HCT116 (cell line): ENCODE measurements around the gene ACSBG1. TPM values are rescaled to one million over a fixed set of nuclear protein-coding genes. Genes with fewer than 3 reads are reported as not detected.

Experiments
- ATAC-seq: fragments of 200-7000 bp; cut with Tn5 transposase; 2 replicates; pipeline ENCODE4 v1.9.1; 2020; ENCODE audit warnings: mild to moderate bottlenecking, moderate library complexity
- BruUV-seq: library from RNA; stranded (reverse); fragments of 400-500 nt; replicated peaks from 2 replicates; lab custom pipeline; 2021; lab: Mats Ljungman, UMichigan
- CTCF ChIA-PET: fragments of 300-600 bp; sonication (Branson Sonifier 250); formaldehyde crosslinking; loops from one replicate; lab custom pipeline; 2021; ENCODE audit warnings: antibody characterized with exemption; lab: Charles Lee
- POLR2A ChIA-PET: fragments of 300-600, 350-600 bp; sonication (Branson Sonifier 250); formaldehyde crosslinking; loops from one replicate; lab custom pipeline; 2021; ENCODE audit warnings: antibody characterized with exemption; lab: Charles Lee
- RAD21 ChIA-PET, 2 experiments: fragments of 300-600 bp; sonication (Branson Sonifier 250); formaldehyde crosslinking; loops; one replicate each; lab custom pipeline; 2023; ENCODE audit warnings: low total read pairs in 2 of 2; ENCODE audit not compliant: uncharacterized antibody in 2 of 2, unreplicated experiment in 2 of 2, low non-redundant PET in 1 of 2; lab: Charles Lee
- DNase-seq: peaks from one replicate; pipeline ENCODE4 v3.0.0-alpha.2; 2010; ENCODE audit warnings: low read depth, low spot score
- H2AFZ ChIP-seq: fragments of 200-600 bp; shearing (Covaris generic), sonication (generic); 2 replicates; pipeline ENCODE4 v1.6.1; 2017; ENCODE audit warnings: low read depth, mixed run types, mixed read lengths, antibody characterized with exemption, low read length; ENCODE audit not compliant: poor library complexity, severe bottlenecking
- H3K27ac ChIP-seq: 2 replicates; pipeline ENCODE4 v1.5.1; 2012; ENCODE audit warnings: low read depth, low read length
- H3K27me3 ChIP-seq: fragments of 200-600 bp; sonication (generic); 2 replicates; pipeline ENCODE4 v1.6.1; 2016; ENCODE audit warnings: mixed run types, low read length, mixed read lengths; ENCODE audit not compliant: insufficient read depth
- H3K36me3 ChIP-seq, 2 experiments: fragments of 200-500 bp in 1 of 2; fragments of 200-600 bp in 1 of 2; sonication (Bioruptor generic) in 1 of 2; sonication (generic) in 1 of 2; 2 replicates each; pipeline versions ENCODE4 v1.5.1 to v1.6.1; 2014 to 2016; ENCODE audit warnings: low read length in 2 of 2, inconsistent platforms in 1 of 2, mixed read lengths in 1 of 2, mixed run types in 1 of 2; ENCODE audit not compliant: insufficient read depth in 2 of 2, control insufficient read depth in 1 of 2
- H3K4me1 ChIP-seq, 2 experiments: fragments of 200-600 bp in 1 of 2; sonication (generic) in 1 of 2; 2 replicates each; pipeline versions ENCODE4 v1.5.1 to v1.6.1; 2012 to 2017; ENCODE audit warnings: low read length in 2 of 2, inconsistent platforms in 1 of 2, mild to moderate bottlenecking in 1 of 2, mixed read lengths in 1 of 2, mixed run types in 1 of 2, moderate library complexity in 1 of 2; ENCODE audit not compliant: insufficient read depth in 2 of 2, control insufficient read depth in 1 of 2
- H3K4me2 ChIP-seq: fragments of 200-600 bp; sonication (generic); 2 replicates; pipeline ENCODE4 v1.6.1; 2017; ENCODE audit warnings: mixed run types, low read length, mixed read lengths
- H3K4me3 ChIP-seq, 2 experiments: fragments of 200-600 bp in 1 of 2; sonication (generic) in 1 of 2; replicated peaks in 1 of 2; 2 replicates each; pipeline ENCODE4 v1.5.1; 2011 to 2016; ENCODE audit warnings: low read length in 2 of 2, control low read depth in 1 of 2, low read depth in 1 of 2, mild to moderate bottlenecking in 1 of 2, mixed read lengths in 1 of 2, mixed run types in 1 of 2
- H3K79me2 ChIP-seq: fragments of 200-600 bp; sonication (generic); 2 replicates; pipeline ENCODE4 v1.6.1; 2017; ENCODE audit warnings: mild to moderate bottlenecking, mixed run types, low read length, moderate library complexity, mixed read lengths; ENCODE audit not compliant: insufficient read depth
- H3K9ac ChIP-seq: fragments of 200-600 bp; sonication (generic); 2 replicates; pipeline ENCODE4 v1.6.1; 2016; ENCODE audit warnings: low read length, mixed read lengths
- H3K9me2 ChIP-seq: fragments of 200-600 bp; sonication (generic), shearing (Covaris generic); 2 replicates; pipeline ENCODE4 v1.6.1; 2017; ENCODE audit warnings: mixed run types, mild to moderate bottlenecking, moderate library complexity; ENCODE audit not compliant: insufficient read depth
- H3K9me3 ChIP-seq, 2 experiments: fragments of 200-500 bp in 1 of 2; fragments of 200-600 bp in 1 of 2; sonication (Bioruptor generic) in 1 of 2; sonication (generic) in 1 of 2; 2 replicates each; pipeline ENCODE4 v1.6.1; 2014 to 2017; ENCODE audit warnings: low read length in 2 of 2, mixed read lengths in 2 of 2, inconsistent platforms in 1 of 2, low read depth in 1 of 2, mild to moderate bottlenecking in 1 of 2, mixed run types in 1 of 2, moderate library complexity in 1 of 2; ENCODE audit not compliant: control insufficient read depth in 1 of 2, insufficient read depth in 1 of 2
- H4K20me1 ChIP-seq: fragments of 200-600 bp; sonication (generic), shearing (Covaris generic); 2 replicates; pipeline ENCODE4 v1.6.1; 2017; ENCODE audit warnings: mixed run types, mild to moderate bottlenecking, moderate library complexity; ENCODE audit not compliant: insufficient read depth
- CBX3 ChIP-seq: IDR thresholded peaks from 2 replicates; pipeline ENCODE4 v1.6.1; 2012; ENCODE audit warnings: low read depth
- EGR1 ChIP-seq: IDR thresholded peaks from 2 replicates; pipeline ENCODE4 v1.6.1; 2012; ENCODE audit warnings: low read depth
- EZH2phosphoT487 ChIP-seq: fragments of 200-600 bp; IDR thresholded peaks from 2 replicates; pipeline ENCODE4 v1.6.1; 2018; ENCODE audit warnings: antibody characterized with exemption, borderline replicate concordance
- FOSL1 ChIP-seq: IDR thresholded peaks from 2 replicates; pipeline ENCODE4 v1.6.1; 2012; ENCODE audit warnings: low read depth
- POLR2AphosphoS5 ChIP-seq: IDR thresholded peaks from 2 replicates; pipeline ENCODE4 v1.6.1; 2011; ENCODE audit warnings: mild to moderate bottlenecking, low read depth, low read length, moderate library complexity
- RAD21 ChIP-seq: IDR thresholded peaks from 2 replicates; pipeline ENCODE4 v1.6.1; 2012; ENCODE audit warnings: low read depth, mild to moderate bottlenecking
- SIN3A ChIP-seq: IDR thresholded peaks from 2 replicates; pipeline ENCODE4 v1.6.1; 2012; ENCODE audit warnings: low read depth
- SP1 ChIP-seq: IDR thresholded peaks from 2 replicates; pipeline ENCODE4 v1.6.1; 2012; ENCODE audit warnings: low read depth
- SRF ChIP-seq: IDR thresholded peaks from 2 replicates; pipeline ENCODE4 v1.6.1; 2012; ENCODE audit warnings: low read depth
- YY1 ChIP-seq: IDR thresholded peaks from 2 replicates; pipeline ENCODE4 v1.6.1; 2011; ENCODE audit warnings: low read length, low read depth, moderate library complexity, mild to moderate bottlenecking; ENCODE audit not compliant: insufficient replicate concordance; ENCODE audit errors: extremely low read depth
- ZFX ChIP-seq: fragments of 450-650 bp; IDR thresholded peaks from 2 replicates; pipeline ENCODE4 v1.6.1; 2017
- ZNF274 ChIP-seq: fragments of 200-500 bp; sonication (Bioruptor generic); IDR thresholded peaks from 2 replicates; pipeline ENCODE4 v1.6.1; 2014; ENCODE audit warnings: mild to moderate bottlenecking, low read depth, low read length, inconsistent platforms
- intact Hi-C: fragments of 100-400 bp; cut with micrococcal nuclease; formaldehyde crosslinking; loops from 2 replicates; pipeline ENCODE4 v1.10.0; 2022
- total RNA-seq: library from RNA; stranded (reverse); gene quantifications from one replicate; pipeline ENCODE4 v1.2.1, GENCODE V29; 2021; ENCODE audit not compliant: unreplicated experiment
- TF ChIP-seq, protein P1 (sequence below): IDR thresholded peaks from 2 replicates; pipeline ENCODE4 v1.6.1; 2011; ENCODE audit warnings: mild to moderate bottlenecking, low read length, moderate library complexity; ENCODE audit not compliant: insufficient replicate concordance; ENCODE audit errors: extremely low read depth
- TF ChIP-seq, protein P2 (sequence below): IDR thresholded peaks from 2 replicates; pipeline ENCODE4 v1.6.1; 2012
- TF ChIP-seq, protein P3 (sequence below): IDR thresholded peaks from 2 replicates; pipeline ENCODE4 v1.6.1; 2012; ENCODE audit warnings: low read depth

The ACSBG1 gene
- total RNA-seq, 1 experiment from 2014 or later: 0.71 TPM

DNA sequence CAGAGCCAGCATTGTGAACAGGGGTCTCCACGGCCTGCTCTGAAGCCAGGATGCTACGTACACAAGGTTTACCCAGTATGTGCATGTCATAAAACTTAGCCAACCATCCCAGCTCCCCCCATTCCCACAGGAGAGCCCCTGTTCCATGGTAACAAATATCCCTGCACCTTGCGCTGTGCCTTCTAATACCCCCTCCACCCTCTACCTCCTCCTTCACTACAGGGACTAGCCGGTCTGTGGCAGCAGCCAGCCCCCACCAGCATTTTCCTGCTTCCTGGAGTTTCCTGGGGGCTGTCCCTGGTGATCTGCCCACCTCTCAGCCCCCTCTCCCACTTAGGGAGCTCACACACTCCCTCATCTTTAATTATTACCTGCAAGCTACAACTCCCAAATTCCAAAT is 20.4 kb downstream of the ACSBG1 start (continued):
- TF ChIP-seq, protein P1, sequence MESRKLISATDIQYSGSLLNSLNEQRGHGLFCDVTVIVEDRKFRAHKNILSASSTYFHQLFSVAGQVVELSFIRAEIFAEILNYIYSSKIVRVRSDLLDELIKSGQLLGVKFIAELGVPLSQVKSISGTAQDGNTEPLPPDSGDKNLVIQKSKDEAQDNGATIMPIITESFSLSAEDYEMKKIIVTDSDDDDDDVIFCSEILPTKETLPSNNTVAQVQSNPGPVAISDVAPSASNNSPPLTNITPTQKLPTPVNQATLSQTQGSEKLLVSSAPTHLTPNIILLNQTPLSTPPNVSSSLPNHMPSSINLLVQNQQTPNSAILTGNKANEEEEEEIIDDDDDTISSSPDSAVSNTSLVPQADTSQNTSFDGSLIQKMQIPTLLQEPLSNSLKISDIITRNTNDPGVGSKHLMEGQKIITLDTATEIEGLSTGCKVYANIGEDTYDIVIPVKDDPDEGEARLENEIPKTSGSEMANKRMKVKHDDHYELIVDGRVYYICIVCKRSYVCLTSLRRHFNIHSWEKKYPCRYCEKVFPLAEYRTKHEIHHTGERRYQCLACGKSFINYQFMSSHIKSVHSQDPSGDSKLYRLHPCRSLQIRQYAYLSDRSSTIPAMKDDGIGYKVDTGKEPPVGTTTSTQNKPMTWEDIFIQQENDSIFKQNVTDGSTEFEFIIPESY: no peak
- TF ChIP-seq SP1: no peak
- TF ChIP-seq FOSL1: no peak
- no peak for TF ChIP-seq ZFX
- no peak for TF ChIP-seq EZH2phosphoT487
- TF ChIP-seq RAD21: no peak

DNA sequence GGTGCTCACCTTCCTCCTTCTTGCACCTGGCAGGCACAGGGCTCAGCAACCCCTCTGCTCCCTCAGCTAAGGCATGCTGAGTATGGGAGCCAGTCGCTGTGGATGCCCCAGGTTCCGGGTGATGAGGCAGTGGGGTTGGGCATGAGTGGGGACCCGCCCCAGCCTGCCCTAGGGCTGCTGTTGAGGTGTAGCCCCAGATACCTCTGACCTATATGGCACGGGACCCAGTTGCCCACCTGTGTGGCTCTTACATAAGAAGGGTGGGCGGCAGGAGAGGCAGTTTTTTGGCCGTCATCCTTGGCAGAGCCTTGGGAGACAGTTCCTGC is 21.0 kb downstream of the ACSBG1 start:
- CTCF ChIA-PET: no interaction called here
- peaks cover 45 to 80% of the 10 kb centered on the region in 2 experiments for H3K4me1 ChIP-seq
- no peaks in the 10 kb centered on the region for H3K79me2 ChIP-seq
- H2AFZ ChIP-seq: no peak overlapping the region
- no peaks in the 10 kb centered on the region for H3K9me2 ChIP-seq
- intact Hi-C loops: no loop called here
- no peak overlapping the region for H3K4me3 ChIP-seq
- H3K4me2 ChIP-seq: peak overlapping the region; percentile 75; the same call in 1 of the 2 replicates
- no peaks in the 10 kb centered on the region for H3K27me3 ChIP-seq
- no TSS peak for BruUV-seq
- no peaks in the 10 kb centered on the region for H3K9me3 ChIP-seq
- H3K36me3 ChIP-seq: no peaks in the 10 kb centered on the region
- TF ChIP-seq EGR1 (no peak), SRF (no peak), POLR2AphosphoS5 (no peak), SIN3A (no peak), ZNF274 (no peak), ZFX (no peak), CBX3 (no peak), SP1 (no peak), EZH2phosphoT487 (no peak), YY1 (no peak), FOSL1 (no peak)
- TF ChIP-seq, protein P2, sequence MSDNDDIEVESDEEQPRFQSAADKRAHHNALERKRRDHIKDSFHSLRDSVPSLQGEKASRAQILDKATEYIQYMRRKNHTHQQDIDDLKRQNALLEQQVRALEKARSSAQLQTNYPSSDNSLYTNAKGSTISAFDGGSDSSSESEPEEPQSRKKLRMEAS: no peak
- TF ChIP-seq, protein P3, sequence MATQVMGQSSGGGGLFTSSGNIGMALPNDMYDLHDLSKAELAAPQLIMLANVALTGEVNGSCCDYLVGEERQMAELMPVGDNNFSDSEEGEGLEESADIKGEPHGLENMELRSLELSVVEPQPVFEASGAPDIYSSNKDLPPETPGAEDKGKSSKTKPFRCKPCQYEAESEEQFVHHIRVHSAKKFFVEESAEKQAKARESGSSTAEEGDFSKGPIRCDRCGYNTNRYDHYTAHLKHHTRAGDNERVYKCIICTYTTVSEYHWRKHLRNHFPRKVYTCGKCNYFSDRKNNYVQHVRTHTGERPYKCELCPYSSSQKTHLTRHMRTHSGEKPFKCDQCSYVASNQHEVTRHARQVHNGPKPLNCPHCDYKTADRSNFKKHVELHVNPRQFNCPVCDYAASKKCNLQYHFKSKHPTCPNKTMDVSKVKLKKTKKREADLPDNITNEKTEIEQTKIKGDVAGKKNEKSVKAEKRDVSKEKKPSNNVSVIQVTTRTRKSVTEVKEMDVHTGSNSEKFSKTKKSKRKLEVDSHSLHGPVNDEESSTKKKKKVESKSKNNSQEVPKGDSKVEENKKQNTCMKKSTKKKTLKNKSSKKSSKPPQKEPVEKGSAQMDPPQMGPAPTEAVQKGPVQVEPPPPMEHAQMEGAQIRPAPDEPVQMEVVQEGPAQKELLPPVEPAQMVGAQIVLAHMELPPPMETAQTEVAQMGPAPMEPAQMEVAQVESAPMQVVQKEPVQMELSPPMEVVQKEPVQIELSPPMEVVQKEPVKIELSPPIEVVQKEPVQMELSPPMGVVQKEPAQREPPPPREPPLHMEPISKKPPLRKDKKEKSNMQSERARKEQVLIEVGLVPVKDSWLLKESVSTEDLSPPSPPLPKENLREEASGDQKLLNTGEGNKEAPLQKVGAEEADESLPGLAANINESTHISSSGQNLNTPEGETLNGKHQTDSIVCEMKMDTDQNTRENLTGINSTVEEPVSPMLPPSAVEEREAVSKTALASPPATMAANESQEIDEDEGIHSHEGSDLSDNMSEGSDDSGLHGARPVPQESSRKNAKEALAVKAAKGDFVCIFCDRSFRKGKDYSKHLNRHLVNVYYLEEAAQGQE: no peak
- TF ChIP-seq, protein P1: no peak
- TF ChIP-seq, all 23 proteins: peak for 0
- Histone ChIP-seq H3K27ac (no peak overlapping the region), H3K9ac (no peak overlapping the region), H4K20me1 (no peaks in the 10 kb centered on the region)
- POLR2A ChIA-PET: no interaction called here
- DNase-seq (no peak), ATAC-seq (no peak)
- RAD21 ChIA-PET: no interaction called here
